ENCODE data around the gene PPP1R3G. TPM values are rescaled to one million over a fixed set of nuclear protein-coding genes. Genes with fewer than 3 reads are reported as not detected.

Gene PPP1R3G
- total and polyA plus RNA-seq, 2 of the 13 experiments (the other 11 are each of a cell fraction or from before 2014, with no cell fraction given) = 1.2 to 1.3 TPM

GRCh38 chr6:5082487-5083306 lies 2.4 kb upstream of the PPP1R3G start (continued):
- TF ChIP-seq CBX2 (IDR thresholded peaks at IDR 0.05; ENCODE audit: low read depth, low read length) (no peak), CBX2 (CRISPR knock-in tag; IDR thresholded peaks at IDR 0.05; ENCODE audit: low read depth) (no peak), TARDBP (CRISPR knock-in tag; IDR thresholded peaks at IDR 0.05) (peak; percentile 67; the same call in 1 of the 2 replicates), ZBTB37 (CRISPR knock-in tag; IDR thresholded peaks at IDR 0.05) (no peak), REXO4 (CRISPR knock-in tag; IDR thresholded peaks at IDR 0.05; ENCODE audit: borderline replicate concordance) (no peak), KAT2B (IDR thresholded peaks at IDR 0.05; ENCODE audit: borderline replicate concordance, low read depth, low read length) (no peak), GRHL1 (CRISPR knock-in tag; conservative IDR thresholded peaks at IDR 0.05) (no peak), MYC (CRISPR knock-in tag; IDR thresholded peaks at IDR 0.05; ENCODE audit: borderline replicate concordance) (peak; percentile 84), RERE (CRISPR knock-in tag; IDR thresholded peaks at IDR 0.05; ENCODE audit: low read depth) (no peak), ZNF362 (CRISPR knock-in tag; IDR thresholded peaks at IDR 0.05; ENCODE audit: borderline replicate concordance) (peak; percentile 5; the same call in 1 of the 2 replicates), PHF21A (CRISPR knock-in tag; IDR thresholded peaks at IDR 0.05) (peak; percentile 63), STAT6 (CRISPR knock-in tag; IDR thresholded peaks at IDR 0.05; ENCODE audit: borderline replicate concordance) (peak; percentile 73; the same call in 1 of the 2 replicates), SPEN (CRISPR knock-in tag; IDR thresholded peaks at IDR 0.05; ENCODE audit: low read depth) (peak; percentile 87), ZNF713 (CRISPR knock-in tag; IDR thresholded peaks at IDR 0.05) (no peak), PAX8 (CRISPR knock-in tag; IDR thresholded peaks at IDR 0.05; ENCODE audit: borderline replicate concordance) (0 out of 2 replicates have a peak, but pooled peaks have one; percentile 12), IKZF1 (IDR thresholded peaks at IDR 0.05) (no peak)
